GM12892 (cell line): Measurements from ENCODE around the gene GPC4.

Experiments used
- POLR2A ChIP-seq: IDR thresholded peaks from 2 replicates; pipeline ENCODE4 v1.6.1; 2011; ENCODE audit warnings: low read depth, low read length, control low read depth
- TAF1 ChIP-seq: IDR thresholded peaks from 2 replicates; pipeline ENCODE4 v1.6.1; 2011; ENCODE audit warnings: low read depth, mild to moderate bottlenecking, control low read depth, low read length, borderline replicate concordance

- TF ChIP-seq POLR2A (no peak), TAF1 (no peak)
Observed at GRCh38 chrX:133251204-133251603, 164.1 kb downstream of the GPC4 start.
